Liver (tissue), 9 donors: ENCODE results near the gene FGFRL1. TPM values are rescaled to one million over a fixed set of nuclear protein-coding genes. Genes with fewer than 3 reads are reported as not detected.

Experiments
- DNase-seq: peaks from one replicate; pipeline ENCODE4 v3.0.0-alpha.2; 2017; ENCODE audit warnings: low spot score
- H3K27ac ChIP-seq, 2 donors: one replicate each; pipeline ENCODE4 v1.7.0; 2013; ENCODE audit warnings: inconsistent platforms in 2 of 2, low read length in 2 of 2, control low read depth in 1 of 2, low read depth in 1 of 2, mild to moderate bottlenecking in 1 of 2
- H3K27me3 ChIP-seq, 4 donors: one replicate each; pipeline versions ENCODE4 v1.6.1 to v1.7.0; 2013; ENCODE audit warnings: low read length in 3 of 4, inconsistent platforms in 1 of 4, mild to moderate bottlenecking in 1 of 4, moderate library complexity in 1 of 4; ENCODE audit not compliant: control insufficient read depth in 4 of 4, insufficient read depth in 4 of 4
- H3K36me3 ChIP-seq, 4 donors: one replicate each; pipeline versions ENCODE4 v1.6.1 to v1.7.0; 2013; ENCODE audit warnings: low read length in 3 of 4, mild to moderate bottlenecking in 3 of 4, low read depth in 1 of 4, moderate library complexity in 1 of 4; ENCODE audit not compliant: control insufficient read depth in 4 of 4, insufficient read depth in 3 of 4
- H3K4me1 ChIP-seq, 4 donors: one replicate each; pipeline versions ENCODE4 v1.6.1 to v1.7.0; 2013; ENCODE audit warnings: low read length in 3 of 4, mild to moderate bottlenecking in 3 of 4, moderate library complexity in 1 of 4; ENCODE audit not compliant: control insufficient read depth in 4 of 4, insufficient read depth in 4 of 4
- H3K4me3 ChIP-seq, 3 donors: one replicate each; pipeline versions ENCODE4 v1.6.1 to v1.7.0; 2013; ENCODE audit warnings: low read length in 3 of 3, control low read depth in 1 of 3, low read depth in 1 of 3, mild to moderate bottlenecking in 1 of 3
- H3K9ac ChIP-seq, 2 donors: one replicate each; pipeline ENCODE4 v1.7.0; 2013; ENCODE audit warnings: low read length in 2 of 2, mild to moderate bottlenecking in 2 of 2, moderate library complexity in 2 of 2, control low read depth in 1 of 2, low read depth in 1 of 2
- H3K9me3 ChIP-seq, 4 donors: one replicate each; pipeline versions ENCODE4 v1.6.1 to v1.7.0; 2013; ENCODE audit warnings: low read length in 3 of 4; ENCODE audit not compliant: control insufficient read depth in 4 of 4
- FOXA2 ChIP-seq: IDR thresholded peaks from 2 replicates; pipeline ENCODE4 v1.6.1; 2016; ENCODE audit warnings: antibody characterized with exemption
- GABPA ChIP-seq, 2 donors: IDR thresholded peaks in 1 of 2; conservative IDR thresholded peaks in 1 of 2; 2 replicates each; pipeline ENCODE4 v1.6.1; 2016; ENCODE audit warnings: antibody characterized with exemption in 2 of 2, mild to moderate bottlenecking in 1 of 2, moderate library complexity in 1 of 2
- HNF4G ChIP-seq: IDR thresholded peaks from 2 replicates; pipeline ENCODE4 v1.6.1; 2016; ENCODE audit warnings: antibody characterized with exemption
- JUND ChIP-seq, 2 donors: IDR thresholded peaks; 2 replicates each; pipeline ENCODE4 v1.6.1; 2016; ENCODE audit warnings: antibody characterized with exemption in 2 of 2
- NR2F2 ChIP-seq: IDR thresholded peaks from 2 replicates; pipeline ENCODE4 v1.6.1; 2016; ENCODE audit warnings: antibody characterized with exemption
- RAD21 ChIP-seq, 2 donors: IDR thresholded peaks; 2 replicates each; pipeline ENCODE4 v1.6.1; 2016; ENCODE audit warnings: antibody characterized with exemption in 2 of 2, mild to moderate bottlenecking in 2 of 2
- SP1 ChIP-seq: IDR thresholded peaks from 2 replicates; pipeline ENCODE4 v1.6.1; 2018; ENCODE audit warnings: antibody characterized with exemption, mild to moderate bottlenecking
- YY1 ChIP-seq: IDR thresholded peaks from 2 replicates; pipeline ENCODE4 v1.6.1; 2016; ENCODE audit warnings: antibody characterized with exemption, mild to moderate bottlenecking
- WGBS: extraction: QIAGEN DNeasy Blood & Tissue Kit; methylation state at CpG from one replicate; pipeline ENCODE4 v1.1.7; 2013; 5-methylcytosine and 5-hydroxymethylcytosine counted together
- polyA plus RNA-seq, 2 donors: library from polyadenylated mRNA; stranded (reverse) in 1 of 2; unstranded in 1 of 2; fragments of 200-250 nt in 1 of 2; fragments of >200 nt in 1 of 2; fragmentation: Nextera tagmentation in 1 of 2; extraction: Ambion mirVana in 1 of 2; gene quantifications; one replicate each; pipeline versions ENCODE4 v1.2.1 to v1.2.3, GENCODE V29; 2013 to 2015
- total RNA-seq, 2 donors: library from RNA; depleted of rRNA; stranded (reverse); fragments of >200 nt; gene quantifications; one replicate each; pipeline ENCODE4 v1.2.3, GENCODE V29; 2014
- TF ChIP-seq, protein P1 (sequence below): IDR thresholded peaks from 2 replicates; pipeline ENCODE4 v1.6.1; 2016; ENCODE audit warnings: antibody characterized with exemption
- TF ChIP-seq, protein P2 (sequence below): IDR thresholded peaks from 2 replicates; pipeline ENCODE4 v1.6.1; 2016; ENCODE audit warnings: antibody characterized with exemption, mild to moderate bottlenecking
- donor health status: healthy.
- donor health status: healthy.
- donor health status: healthy.
- donor health status: healthy.
- donor health status: healthy.

FGFRL1 gene
- total and polyA plus RNA-seq, 4 donors = 14.2 to 49.1 (median 22.4) TPM

DNA sequence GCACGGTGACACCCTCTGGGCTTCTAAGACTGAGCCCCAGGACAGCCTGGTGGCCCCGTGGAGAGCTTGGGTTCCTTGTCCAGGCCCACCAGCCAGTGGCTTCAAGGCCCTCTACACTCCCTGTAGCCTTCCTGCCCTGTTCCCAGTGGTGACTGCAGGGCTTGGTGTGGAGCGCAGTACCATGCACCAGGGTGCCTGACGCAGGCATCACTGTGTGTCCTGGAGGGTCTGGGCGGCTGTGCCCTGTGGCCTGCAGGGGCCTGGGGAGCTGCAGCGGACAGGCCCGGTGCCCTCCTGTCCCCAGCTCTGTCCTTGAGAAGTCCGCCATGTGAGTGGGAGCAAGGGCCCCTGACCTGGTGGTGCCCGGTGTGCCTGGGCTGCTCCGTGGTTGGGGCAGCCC is 4.3 kb downstream of the FGFRL1 start:
- no peak for DNase-seq
- WGBS = 94% methylated on average over 10 of the region's 10 CpGs
- Histone ChIP-seq H3K9ac (no peak overlapping the region), H3K27ac (no peak overlapping the region), H3K4me1 (peaks cover 10 to 17% (median 16%) of the 10 kb centered on the region in 4 donors), H3K9me3 (no peaks in the 10 kb centered on the region), H3K4me3 (no peak overlapping the region), H3K27me3 (no peaks in the 10 kb centered on the region), H3K36me3 (peaks cover 0 to 7% (median 0%) of the 10 kb centered on the region in 4 donors)
- TF ChIP-seq YY1 = no peak
- no peak for TF ChIP-seq NR2F2
- no peak for TF ChIP-seq GABPA (IDR thresholded peaks at IDR 0.05 in 1 of 2, conservative IDR thresholded peaks at IDR 0.05 in 1 of 2)
- no peak for TF ChIP-seq RAD21 (IDR thresholded peaks at IDR 0.05)
- TF ChIP-seq, protein P1, sequence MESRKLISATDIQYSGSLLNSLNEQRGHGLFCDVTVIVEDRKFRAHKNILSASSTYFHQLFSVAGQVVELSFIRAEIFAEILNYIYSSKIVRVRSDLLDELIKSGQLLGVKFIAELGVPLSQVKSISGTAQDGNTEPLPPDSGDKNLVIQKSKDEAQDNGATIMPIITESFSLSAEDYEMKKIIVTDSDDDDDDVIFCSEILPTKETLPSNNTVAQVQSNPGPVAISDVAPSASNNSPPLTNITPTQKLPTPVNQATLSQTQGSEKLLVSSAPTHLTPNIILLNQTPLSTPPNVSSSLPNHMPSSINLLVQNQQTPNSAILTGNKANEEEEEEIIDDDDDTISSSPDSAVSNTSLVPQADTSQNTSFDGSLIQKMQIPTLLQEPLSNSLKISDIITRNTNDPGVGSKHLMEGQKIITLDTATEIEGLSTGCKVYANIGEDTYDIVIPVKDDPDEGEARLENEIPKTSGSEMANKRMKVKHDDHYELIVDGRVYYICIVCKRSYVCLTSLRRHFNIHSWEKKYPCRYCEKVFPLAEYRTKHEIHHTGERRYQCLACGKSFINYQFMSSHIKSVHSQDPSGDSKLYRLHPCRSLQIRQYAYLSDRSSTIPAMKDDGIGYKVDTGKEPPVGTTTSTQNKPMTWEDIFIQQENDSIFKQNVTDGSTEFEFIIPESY = no peak
- no peak for TF ChIP-seq HNF4G
- TF ChIP-seq SP1 = no peak
- TF ChIP-seq FOXA2 = no peak
- TF ChIP-seq, protein P2, sequence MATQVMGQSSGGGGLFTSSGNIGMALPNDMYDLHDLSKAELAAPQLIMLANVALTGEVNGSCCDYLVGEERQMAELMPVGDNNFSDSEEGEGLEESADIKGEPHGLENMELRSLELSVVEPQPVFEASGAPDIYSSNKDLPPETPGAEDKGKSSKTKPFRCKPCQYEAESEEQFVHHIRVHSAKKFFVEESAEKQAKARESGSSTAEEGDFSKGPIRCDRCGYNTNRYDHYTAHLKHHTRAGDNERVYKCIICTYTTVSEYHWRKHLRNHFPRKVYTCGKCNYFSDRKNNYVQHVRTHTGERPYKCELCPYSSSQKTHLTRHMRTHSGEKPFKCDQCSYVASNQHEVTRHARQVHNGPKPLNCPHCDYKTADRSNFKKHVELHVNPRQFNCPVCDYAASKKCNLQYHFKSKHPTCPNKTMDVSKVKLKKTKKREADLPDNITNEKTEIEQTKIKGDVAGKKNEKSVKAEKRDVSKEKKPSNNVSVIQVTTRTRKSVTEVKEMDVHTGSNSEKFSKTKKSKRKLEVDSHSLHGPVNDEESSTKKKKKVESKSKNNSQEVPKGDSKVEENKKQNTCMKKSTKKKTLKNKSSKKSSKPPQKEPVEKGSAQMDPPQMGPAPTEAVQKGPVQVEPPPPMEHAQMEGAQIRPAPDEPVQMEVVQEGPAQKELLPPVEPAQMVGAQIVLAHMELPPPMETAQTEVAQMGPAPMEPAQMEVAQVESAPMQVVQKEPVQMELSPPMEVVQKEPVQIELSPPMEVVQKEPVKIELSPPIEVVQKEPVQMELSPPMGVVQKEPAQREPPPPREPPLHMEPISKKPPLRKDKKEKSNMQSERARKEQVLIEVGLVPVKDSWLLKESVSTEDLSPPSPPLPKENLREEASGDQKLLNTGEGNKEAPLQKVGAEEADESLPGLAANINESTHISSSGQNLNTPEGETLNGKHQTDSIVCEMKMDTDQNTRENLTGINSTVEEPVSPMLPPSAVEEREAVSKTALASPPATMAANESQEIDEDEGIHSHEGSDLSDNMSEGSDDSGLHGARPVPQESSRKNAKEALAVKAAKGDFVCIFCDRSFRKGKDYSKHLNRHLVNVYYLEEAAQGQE = no peak
- no peak for TF ChIP-seq JUND (IDR thresholded peaks at IDR 0.05)

DNA sequence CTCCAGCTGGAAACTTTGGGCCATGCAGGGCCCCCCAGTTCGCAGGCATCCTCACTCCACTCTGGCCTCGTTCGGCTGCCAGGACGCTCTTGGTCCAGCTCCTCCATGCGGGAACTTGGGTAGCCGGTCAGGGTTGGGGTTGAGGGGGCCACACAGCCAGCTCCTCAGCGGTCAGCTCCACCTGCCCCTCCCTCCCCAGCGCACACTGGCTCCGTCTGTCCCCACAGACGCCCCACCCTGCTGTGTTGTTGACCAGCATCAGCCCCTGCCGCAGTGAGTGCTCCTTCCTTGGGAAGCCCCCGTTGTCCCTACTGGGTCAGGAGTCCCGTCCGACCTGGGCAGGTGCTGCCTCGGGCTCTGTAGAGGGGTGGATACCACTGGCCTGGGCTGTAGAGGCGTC is 5.8 kb downstream of the FGFRL1 start:
- no peaks in the 10 kb centered on the region for H3K9me3 ChIP-seq
- H3K4me1 ChIP-seq = peaks cover 8 to 13% (median 12%) of the 10 kb centered on the region in 4 donors
- peaks cover 0 to 11% (median 0%) of the 10 kb centered on the region in 4 donors for H3K36me3 ChIP-seq
- no peak overlapping the region for H3K4me3 ChIP-seq
- TF ChIP-seq RAD21 (IDR thresholded peaks at IDR 0.05) (no peak), NR2F2 (no peak)
- TF ChIP-seq, protein P2 = no peak
- 83% methylated on average over 16 of the region's 16 CpGs for WGBS
- H3K9ac ChIP-seq = no peak overlapping the region
- no peak overlapping the region for H3K27ac ChIP-seq
- no peaks in the 10 kb centered on the region for H3K27me3 ChIP-seq
- no peak for DNase-seq
